Measurements from ENCODE around the gene UBAP2.
A peak's percentile ranks its signal among the peaks of the same experiment; 100 is the strongest.

The UBAP2 gene

DNA sequence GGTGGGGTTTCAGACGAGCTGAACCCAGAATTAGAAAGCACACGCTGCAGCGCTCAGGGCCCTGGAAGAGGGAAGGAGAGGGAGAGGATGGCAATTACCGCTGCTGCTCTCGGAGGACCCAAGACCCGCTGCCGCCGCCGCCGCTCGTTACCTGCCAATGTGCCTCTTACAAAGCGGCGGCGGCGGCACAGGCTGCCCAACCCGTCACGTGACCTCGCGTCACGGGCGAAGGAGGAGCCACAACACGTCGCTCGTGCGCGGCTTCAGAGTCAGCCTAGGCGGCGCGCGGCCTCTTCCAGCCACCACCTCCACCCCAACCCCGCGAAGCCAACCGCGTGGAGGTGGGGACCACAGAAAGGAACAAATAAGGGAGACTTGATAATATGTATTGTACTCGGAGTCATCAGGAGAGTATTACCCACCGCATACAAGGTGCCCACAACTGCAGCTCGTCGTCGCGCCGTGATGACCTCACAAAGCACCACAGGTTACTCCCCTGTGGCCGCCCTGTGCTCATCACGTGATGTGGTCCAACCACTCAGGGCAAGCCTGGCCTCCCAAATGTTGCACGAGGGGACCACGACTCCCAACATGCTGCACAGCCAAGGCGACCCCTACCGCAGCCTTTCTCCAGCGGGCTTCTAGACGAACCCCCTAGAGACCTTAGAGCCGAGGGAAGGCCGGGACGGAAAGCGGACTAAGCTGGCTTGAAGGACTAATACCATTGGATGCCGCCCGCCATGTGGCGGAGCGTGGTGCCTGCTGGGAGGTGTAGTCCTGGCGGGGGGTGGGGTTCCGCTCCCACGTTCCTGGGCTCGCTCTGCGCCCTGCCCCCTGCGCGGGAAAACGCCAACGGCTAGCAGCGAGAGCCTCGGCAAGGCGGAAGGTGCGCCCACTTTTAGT lies at the start of gene UBAP2:
Gene UBAP2, minus strand, starts transcription at position 161 of the 903 bp plus-strand sequence. CDS start 31,739 bp downstream, outside the sequence.
- peak; percentile 65 for DNase-seq

GRCh38 chr9:34098307-34098706 lies 49.6 kb upstream of the UBAP2 start:
- DNase-seq: no peak

- no peak for DNase-seq
These were observed 49.2 kb upstream of the UBAP2 start for GRCh38 chr9:34097865-34098264.

GRCh38 chr9:34096751-34097150 lies 48.1 kb upstream of the UBAP2 start:
- DNase-seq: no peak

DNA sequence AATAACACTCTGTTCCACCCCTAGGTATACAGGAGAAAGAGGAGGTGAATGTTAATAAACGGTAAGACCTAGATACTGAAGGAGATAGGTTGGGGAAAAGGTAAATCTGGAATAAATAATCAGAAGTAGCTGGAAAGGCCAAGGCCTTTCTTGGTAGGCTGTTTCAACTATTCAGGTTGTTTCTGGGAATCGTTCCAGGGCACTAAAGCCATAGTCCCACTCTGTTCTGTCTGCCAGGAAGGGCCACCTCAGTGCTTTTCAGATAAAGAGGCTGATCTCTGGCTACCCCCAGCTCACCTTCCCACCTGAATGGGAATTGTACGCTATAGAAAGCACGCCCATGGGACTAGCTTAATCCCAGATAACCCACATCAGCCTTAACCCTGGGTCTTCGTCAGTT lies 44.9 kb upstream of the UBAP2 start:
- DNase-seq: no peak

DNA sequence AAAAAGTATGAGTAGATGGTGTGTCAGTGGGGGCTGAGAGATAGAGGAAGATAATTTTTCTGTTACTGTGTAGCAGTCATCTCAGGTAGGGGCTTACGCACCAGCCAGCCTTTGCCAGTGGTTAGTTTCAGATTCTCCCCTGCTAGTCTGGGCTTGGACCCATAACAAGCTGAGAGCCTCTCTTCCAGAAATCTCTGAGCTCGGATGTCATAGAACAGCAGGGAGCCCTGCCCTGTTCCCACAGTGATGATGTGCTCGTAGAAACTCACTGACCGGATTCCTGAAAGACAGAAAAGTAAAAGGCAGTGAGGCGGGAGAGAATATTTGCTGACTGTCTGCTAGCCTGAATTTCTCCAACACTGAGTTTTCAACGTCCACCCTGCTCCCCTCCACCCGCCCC lies 40.6 kb upstream of the UBAP2 start:
- no peak for DNase-seq

- DNase-seq: no peak
These were observed 38.7 kb upstream of the UBAP2 start for GRCh38 chr9:34087370-34087769.

- DNase-seq: no peak
These were observed 38.2 kb upstream of the UBAP2 start for GRCh38 chr9:34086864-34087263.

DNA sequence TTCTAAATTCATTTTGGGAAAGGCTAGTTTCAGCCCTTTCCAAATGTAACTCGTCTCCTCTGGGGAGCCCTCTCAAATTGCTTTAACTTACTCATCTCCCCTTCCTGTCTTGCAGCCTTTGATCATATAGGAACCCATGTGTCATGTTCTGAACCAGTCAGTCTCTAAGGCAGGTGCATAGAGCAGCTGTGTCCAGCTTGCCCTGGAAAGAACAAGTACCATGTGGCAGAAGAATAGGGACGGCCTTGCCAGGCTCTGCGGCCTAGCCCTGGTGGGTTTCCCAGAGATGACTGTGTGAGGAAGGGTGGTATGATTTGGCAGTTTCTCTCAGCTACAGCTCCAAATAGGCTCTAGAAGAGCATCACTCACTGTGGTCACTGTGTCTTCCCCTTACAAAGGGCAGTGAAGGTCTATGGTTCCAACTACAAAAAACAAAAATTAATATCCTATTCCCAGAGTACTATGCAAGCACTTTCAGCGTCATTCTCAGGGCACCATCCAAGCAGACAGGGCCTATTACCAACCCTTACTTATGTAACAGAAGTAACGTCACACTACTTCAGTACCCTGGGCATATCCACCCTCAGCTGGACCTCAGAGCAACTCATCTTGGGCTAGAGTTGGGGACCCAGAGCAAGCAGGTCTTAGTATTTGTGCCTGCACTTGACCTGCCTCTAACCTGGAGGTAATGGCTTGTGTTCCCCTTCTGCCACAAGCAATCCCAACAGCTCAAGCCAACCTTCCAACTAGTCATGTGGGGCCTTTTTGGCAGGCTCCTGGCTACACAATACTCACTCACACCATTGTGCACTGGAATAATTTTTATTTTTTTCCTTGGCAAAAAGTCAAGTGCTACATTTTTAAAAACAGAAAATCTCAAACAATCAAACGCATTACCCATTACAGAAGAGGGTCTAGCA lies 37.2 kb upstream of the UBAP2 start:
- no peak for DNase-seq

GRCh38 chr9:34084562-34084961 lies 35.9 kb upstream of the UBAP2 start:
- no peak for DNase-seq

- no peak for DNase-seq
These were observed 30.5 kb upstream of the UBAP2 start for GRCh38 chr9:34079181-34079580.

DNA sequence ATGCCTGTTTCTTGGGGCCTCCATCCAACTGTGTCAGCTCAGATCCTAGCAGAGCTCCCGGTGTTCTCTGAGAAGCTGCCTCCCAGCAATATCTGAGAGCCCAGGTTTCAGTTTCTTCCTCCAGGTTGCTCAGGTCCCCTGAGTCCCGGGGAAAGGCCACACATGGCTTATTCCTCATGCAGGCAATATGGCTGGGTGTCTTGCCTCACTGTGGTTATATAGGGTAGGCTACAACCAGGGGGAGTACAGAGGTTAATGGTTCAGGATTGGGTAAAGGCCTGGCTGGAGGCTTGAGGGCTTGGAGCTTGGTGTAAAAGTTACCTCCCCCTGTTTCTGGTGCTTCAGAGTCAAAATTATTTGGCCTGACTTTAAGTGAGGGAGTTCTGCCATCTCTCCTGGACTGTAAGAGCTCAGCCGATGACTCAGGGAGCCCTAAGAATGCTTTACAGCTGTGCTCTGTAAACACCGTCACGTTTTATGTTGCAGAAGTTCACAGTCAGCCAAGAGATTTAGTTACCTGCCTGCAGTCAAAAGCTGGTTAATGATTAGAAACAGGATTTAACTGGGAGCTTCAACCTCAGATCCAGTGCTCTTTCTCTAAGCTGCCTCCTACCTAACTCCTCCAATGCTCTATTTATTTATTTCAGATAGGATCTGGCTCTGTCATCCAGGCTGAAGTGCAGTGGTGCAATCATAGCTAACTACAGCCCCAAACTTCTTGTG lies 24.3 kb upstream of the UBAP2 start:
- DNase-seq: no peak

DNA sequence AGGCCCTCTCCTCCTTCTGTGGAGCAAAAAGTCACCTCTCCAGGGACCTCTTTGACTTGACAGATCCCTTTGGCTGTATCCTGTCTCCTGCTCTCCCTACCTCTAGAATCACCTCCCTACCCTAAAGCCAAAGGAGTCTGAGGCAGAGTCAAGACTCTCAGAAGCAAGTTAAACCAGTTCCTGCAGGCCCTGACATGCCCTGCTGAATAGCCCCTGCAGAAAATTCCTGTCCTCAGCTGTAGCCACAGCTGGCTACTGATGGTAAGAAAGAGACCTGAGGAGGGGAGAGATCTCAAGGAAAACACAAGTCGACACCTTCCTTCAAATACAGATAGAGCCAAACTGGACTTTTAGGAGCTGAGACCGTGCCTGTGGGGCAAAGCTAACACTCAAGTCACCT lies 23.7 kb upstream of the UBAP2 start:
- DNase-seq: no peak

DNA sequence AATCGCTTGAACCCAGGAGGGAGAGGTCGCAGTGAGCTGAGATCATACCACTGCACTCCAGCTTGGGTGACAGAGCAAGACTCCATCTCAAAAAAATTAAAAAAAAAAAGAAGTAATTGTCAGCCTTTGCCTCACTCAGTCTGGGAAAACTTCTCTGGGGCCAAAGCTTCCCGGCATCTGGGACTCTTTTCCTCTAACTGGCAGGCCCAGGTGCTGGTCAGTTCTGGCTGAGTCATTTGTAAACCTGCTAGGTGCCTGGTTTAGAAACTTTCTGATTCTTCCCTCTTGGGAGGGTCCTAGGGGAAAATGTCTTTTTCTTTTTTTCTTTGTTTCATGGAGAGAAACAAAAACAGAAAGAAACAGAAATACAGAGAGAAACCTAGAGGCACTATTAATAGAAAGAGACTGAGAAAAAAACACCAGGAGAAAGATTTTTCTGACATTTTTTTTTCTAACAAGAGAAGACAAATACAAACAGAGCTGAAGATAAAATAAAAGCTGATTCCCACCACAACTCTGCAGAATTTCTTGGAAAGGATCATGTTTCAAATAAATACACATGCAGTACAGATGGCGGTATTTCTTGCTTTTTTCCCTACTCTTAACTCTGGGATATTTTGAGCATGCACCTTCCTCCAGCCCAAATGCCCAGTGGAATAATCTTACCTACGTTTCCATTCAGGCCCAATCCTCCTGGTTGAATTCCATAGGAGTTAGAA lies 22.1 kb upstream of the UBAP2 start:
- no peak for DNase-seq

- DNase-seq: no peak
These were observed 21.1 kb upstream of the UBAP2 start for GRCh38 chr9:34069831-34070230.

DNA sequence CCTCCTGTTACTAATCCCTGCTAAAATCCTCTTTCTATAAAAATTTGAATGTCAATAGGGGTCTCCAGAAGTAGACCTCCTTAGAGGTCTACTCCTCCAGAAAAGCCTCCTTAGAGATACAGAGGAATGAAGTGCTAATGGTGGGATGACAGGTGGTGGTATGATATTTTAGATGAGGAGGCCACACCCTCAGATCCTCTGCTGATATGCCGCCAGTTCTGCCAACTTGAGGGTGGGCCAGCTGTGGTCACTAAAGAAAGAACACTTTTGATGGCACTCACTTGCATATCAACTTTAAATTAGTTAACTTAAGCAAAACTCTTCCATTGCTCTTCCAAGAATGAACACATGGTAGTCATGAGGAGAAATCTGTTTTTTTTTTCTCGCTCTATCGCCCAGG lies 16.9 kb upstream of the UBAP2 start:
- no peak for DNase-seq

GRCh38 chr9:34059954-34060353 lies 11.3 kb upstream of the UBAP2 start:
- DNase-seq: no peak

GRCh38 chr9:34059281-34059680 lies 10.6 kb upstream of the UBAP2 start:
- DNase-seq: no peak

DNA sequence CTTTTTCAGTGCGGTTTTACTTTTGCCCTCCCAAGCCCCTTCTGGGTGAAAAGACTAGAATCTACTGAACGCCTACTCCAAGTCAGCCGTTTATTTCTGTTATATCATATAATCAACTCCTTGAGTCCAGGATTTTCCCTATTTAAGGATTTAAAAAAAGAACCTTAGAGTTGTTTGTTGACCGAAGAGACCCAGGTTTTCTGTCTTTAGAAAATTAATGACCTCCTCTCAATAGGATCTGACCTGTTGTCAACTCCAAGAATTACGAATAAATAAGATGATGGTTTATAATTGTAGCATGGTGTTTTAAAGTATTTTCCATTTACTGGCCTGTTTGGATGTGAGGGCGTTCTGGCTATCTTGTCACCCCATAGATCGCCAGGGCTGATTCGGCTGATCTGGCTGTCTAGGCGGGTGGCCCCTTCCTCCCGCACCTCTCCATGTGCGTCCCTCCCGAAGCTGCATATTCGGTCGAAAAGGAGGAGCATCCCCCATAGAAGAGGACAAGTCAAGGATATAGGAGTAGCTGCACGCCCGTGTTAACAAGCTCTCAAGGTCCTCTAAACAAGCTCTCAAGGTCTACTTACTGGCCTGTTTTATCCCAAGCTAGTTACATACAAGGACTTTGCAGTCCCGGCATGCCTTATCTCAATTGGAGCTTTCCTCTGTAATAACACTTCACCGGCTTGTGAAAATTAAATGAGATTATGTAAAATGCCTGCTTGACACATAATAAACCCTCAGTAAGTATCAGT lies 1.1 kb upstream of the UBAP2 start:
- peak; percentile 20 for DNase-seq

GRCh38 chr9:34047864-34048726 lies 592 bp downstream of the UBAP2 start:
- no peak for DNase-seq
